IMR-90 (cell line): ENCODE data around the gene DAP3. TPM values are rescaled to one million over a fixed set of nuclear protein-coding genes. Genes with fewer than 3 reads are reported as not detected.

Experiments used
- ATAC-seq: fragments of 200-7000 bp; cut with Tn5 transposase; 2 replicates; pipeline ENCODE4 v1.9.1; 2020; ENCODE audit warnings: low read depth, mild to moderate bottlenecking, moderate library complexity
- BruUV-seq: library from RNA; stranded (reverse); fragments of 400-500 nt; replicated peaks from 2 replicates; lab custom pipeline; 2021; lab: Mats Ljungman, UMichigan
- CTCF ChIA-PET: fragments of 300-600 bp; formaldehyde crosslinking; extraction: SDS; loops from one replicate; lab custom pipeline; 2021; ENCODE audit warnings: antibody characterized with exemption; lab: Yijun Ruan, JAX
- POLR2A ChIA-PET: fragments of 300-600 bp; sonication (Branson Sonifier 250); formaldehyde crosslinking; loops from one replicate; lab custom pipeline; 2022; ENCODE audit warnings: antibody characterized with exemption; ENCODE audit not compliant: unreplicated experiment; lab: Charles Lee
- DNase-seq: peaks from one replicate; pipeline ENCODE4 v3.0.0; 2013
- H2AFZ ChIP-seq: replicated peaks from 2 replicates; pipeline ENCODE3; 2013; ENCODE audit warnings: low read length, mild to moderate bottlenecking; ENCODE audit not compliant: poor library complexity
- H2AK5ac ChIP-seq: 2 replicates; pipeline ENCODE4 v1.6.1; 2013; ENCODE audit warnings: low read depth, low read length, inconsistent platforms
- H2AK9ac ChIP-seq: replicated peaks from 2 replicates; pipeline ENCODE3; 2013; ENCODE audit warnings: mild to moderate bottlenecking, low read depth, low read length, moderate library complexity; ENCODE audit not compliant: poor library complexity
- H2BK120ac ChIP-seq: 2 replicates; pipeline ENCODE4 v1.6.1; 2013; ENCODE audit warnings: low read depth, low read length, inconsistent platforms
- H2BK15ac ChIP-seq: 3 replicates; pipeline ENCODE4 v1.6.1; 2013; ENCODE audit warnings: low read depth, low read length, inconsistent platforms
- H2BK20ac ChIP-seq: 2 replicates; pipeline ENCODE4 v1.6.1; 2013; ENCODE audit warnings: low read depth, mild to moderate bottlenecking, inconsistent platforms, low read length, moderate library complexity
- H2BK5ac ChIP-seq: 2 replicates; pipeline ENCODE4 v1.6.1; 2013; ENCODE audit warnings: mild to moderate bottlenecking, low read depth, low read length, inconsistent platforms; ENCODE audit not compliant: poor library complexity, severe bottlenecking
- H3K14ac ChIP-seq: replicated peaks from 2 replicates; pipeline ENCODE4 v1.6.1; 2013; ENCODE audit warnings: low read depth, low read length, inconsistent platforms
- H3K18ac ChIP-seq: 2 replicates; pipeline ENCODE4 v1.6.1; 2013; ENCODE audit warnings: low read depth, low read length, control low read depth
- H3K23ac ChIP-seq: 2 replicates; pipeline ENCODE4 v1.6.1; 2013; ENCODE audit warnings: low read depth, low read length, inconsistent platforms
- H3K27ac ChIP-seq: 2 replicates; pipeline ENCODE4 v1.5.1; 2013; ENCODE audit warnings: mild to moderate bottlenecking, control low read depth, low read length; ENCODE audit not compliant: insufficient read depth
- H3K27me3 ChIP-seq: 2 replicates; pipeline ENCODE4 v1.6.1; 2013; ENCODE audit warnings: low read length; ENCODE audit not compliant: control insufficient read depth, insufficient read depth
- H3K36me3 ChIP-seq: 2 replicates; pipeline ENCODE4 v1.6.1; 2013; ENCODE audit warnings: low read length, mixed read lengths; ENCODE audit not compliant: control insufficient read depth, insufficient read depth
- H3K4ac ChIP-seq: 2 replicates; pipeline ENCODE4 v1.6.1; 2013; ENCODE audit warnings: low read depth, low read length, inconsistent platforms
- H3K4me1 ChIP-seq: 2 replicates; pipeline ENCODE4 v1.6.1; 2013; ENCODE audit warnings: low read length, mixed read lengths; ENCODE audit not compliant: control insufficient read depth, insufficient read depth
- H3K4me2 ChIP-seq: 2 replicates; pipeline ENCODE4 v1.6.1; 2013; ENCODE audit warnings: low read depth, mild to moderate bottlenecking, control low read depth, low read length, moderate library complexity
- H3K4me3 ChIP-seq: 2 replicates; pipeline ENCODE4 v1.5.1; 2013; ENCODE audit warnings: low read depth, mild to moderate bottlenecking, control low read depth, low read length, moderate library complexity; ENCODE audit not compliant: insufficient read depth
- H3K56ac ChIP-seq: 2 replicates; pipeline ENCODE4 v1.6.1; 2013; ENCODE audit warnings: low read length, inconsistent platforms; ENCODE audit not compliant: insufficient read depth; ENCODE audit errors: extremely low read depth
- H3K79me1 ChIP-seq, 2 experiments: 2 replicates each; pipeline ENCODE4 v1.6.1; 2013; ENCODE audit warnings: low read length in 2 of 2, inconsistent platforms in 1 of 2, low read depth in 1 of 2
- H3K9ac ChIP-seq: 2 replicates; pipeline ENCODE4 v1.6.1; 2013; ENCODE audit warnings: low read depth, low read length, control low read depth
- H3K9me1 ChIP-seq: 2 replicates; pipeline ENCODE4 v1.6.1; 2013; ENCODE audit warnings: low read length, inconsistent platforms; ENCODE audit not compliant: insufficient read depth
- H3K9me3 ChIP-seq: 2 replicates; pipeline ENCODE4 v1.6.1; 2013; ENCODE audit warnings: low read length; ENCODE audit not compliant: control insufficient read depth, insufficient read depth
- H4K20me1 ChIP-seq: 2 replicates; pipeline ENCODE4 v1.6.1; 2013; ENCODE audit warnings: low read length, inconsistent platforms; ENCODE audit not compliant: insufficient read depth
- H4K5ac ChIP-seq: 2 replicates; pipeline ENCODE4 v1.6.1; 2013; ENCODE audit warnings: mild to moderate bottlenecking, low read depth, low read length, control low read depth
- H4K8ac ChIP-seq, 2 experiments: 2 replicates each; pipeline ENCODE4 v1.6.1; 2013; ENCODE audit warnings: low read depth in 2 of 2, low read length in 2 of 2, control low read depth in 1 of 2, inconsistent platforms in 1 of 2
- H4K91ac ChIP-seq: 2 replicates; pipeline ENCODE4 v1.6.1; 2013; ENCODE audit warnings: low read depth, low read length, inconsistent platforms; ENCODE audit not compliant: insufficient read depth
- BHLHE40 ChIP-seq: fragments of 150-350 bp; IDR thresholded peaks from 2 replicates; pipeline ENCODE4 v1.6.1; 2016; ENCODE audit warnings: mild to moderate bottlenecking, low read depth, low read length
- FOS ChIP-seq: fragments of 150-350 bp; IDR thresholded peaks from 2 replicates; pipeline ENCODE4 v1.6.1; 2016; ENCODE audit warnings: low read depth, low read length
- WGBS, 2 experiments: methylation state at CpG; one replicate each; pipeline versions ENCODE4 v1.1.5 to v1.1.7; 2013; ENCODE audit warnings: missing lambda C conversion rate in 2 of 2; ENCODE audit not compliant: insufficient read length in 1 of 2; ENCODE audit errors: extremely low coverage in 2 of 2; 5-methylcytosine and 5-hydroxymethylcytosine counted together
- dilution Hi-C: fragments of 300-500 bp; cut with HindIII; formaldehyde crosslinking; loops from one replicate; pipeline ENCODE4 v1.14.3; 2018; ENCODE audit warnings: low sequenced_read_pairs; ENCODE audit not compliant: unreplicated experiment
- in situ Hi-C: fragments of 300-500 bp; cut with MboI; formaldehyde crosslinking; loops from 3 replicates; pipeline ENCODE4 v1.14.3; 2019; ENCODE audit warnings: low sequenced_read_pairs, inconsistent platforms, mixed read lengths
- intact Hi-C: fragments of 100-400 bp; cut with micrococcal nuclease; formaldehyde crosslinking; loops from 2 replicates; pipeline ENCODE4 v1.10.0; 2022
- polyA plus RNA-seq, 3 experiments: library from polyadenylated mRNA; depleted of rRNA; stranded (reverse); fragments of >200 nt; gene quantifications; 2 replicates each; pipeline ENCODE4 v1.2.3, GENCODE V29; 2012; ENCODE audit warnings: low replicate concordance in 1 of 3
- total RNA-seq: library from RNA; depleted of rRNA; stranded (reverse); fragments of >200 nt; gene quantifications from 2 replicates; pipeline ENCODE4 v1.2.3, GENCODE V29; 2012

The DAP3 gene
- total and polyA plus RNA-seq, 2 of the 4 experiments (the other 2 are of a cell fraction), result 48.6 to 126 TPM

- Histone ChIP-seq H3K4me2 (no peak overlapping the region), H3K23ac (no peak overlapping the region), H3K4me3 (no peak overlapping the region), H4K5ac (no peak overlapping the region), H4K20me1 (peaks cover 34% of the 10 kb centered on the region), H3K9ac (no peak overlapping the region), H4K8ac (no peak overlapping the region), H3K27ac (no peak overlapping the region), H2AK5ac (0 out of 2 replicates have a peak overlapping the region, but pooled peaks have one; percentile 9), H2BK20ac (no peak overlapping the region), H3K9me1 (peaks cover 3% of the 10 kb centered on the region; the same call in 1 of the 2 replicates), H2BK5ac (peak overlapping the region; percentile 15), H2BK15ac (no peak overlapping the region), H3K4ac (no peak overlapping the region), H3K56ac (no peak overlapping the region), H3K18ac (no peak overlapping the region), H2BK120ac (no peak overlapping the region), H4K91ac (no peak overlapping the region), H3K14ac (no peak overlapping the region), H2AFZ (no peak overlapping the region), H3K36me3 (peaks cover 3% of the 10 kb centered on the region; the same call in 1 of the 2 replicates), H2AK9ac (no peak overlapping the region), H3K9me3 (no peaks in the 10 kb centered on the region), H3K4me1 (peaks cover 1% of the 10 kb centered on the region; the same call in 1 of the 2 replicates), H3K27me3 (no peaks in the 10 kb centered on the region), H3K79me1 (peaks cover 23 to 58% of the 10 kb centered on the region in 2 experiments)
- in situ Hi-C loops, result no loop called here
- intact Hi-C loops, result no loop called here
- POLR2A ChIA-PET, result no interaction called here
- CTCF ChIA-PET, result no interaction called here
- no TSS peak for BruUV-seq
- WGBS, 2 experiments, result no CpG with 5 or more reads among the region's 5 CpGs
- ATAC-seq (peak; percentile 91), DNase-seq (peak; percentile 69)
- TF ChIP-seq BHLHE40 (no peak), FOS (peak; percentile 36; the same call in 1 of the 2 replicates)
- dilution Hi-C loops, result no loop called here
Observed at GRCh38 chr1:155706139-155706538, 17.2 kb downstream of the DAP3 start.
